SJCRH30 (cell line): ENCODE results near the gene LSM4. TPM values are rescaled to one million over a fixed set of nuclear protein-coding genes. Genes with fewer than 3 reads are reported as not detected.

Source experiments
- DNase-seq, 2 experiments: peaks; one replicate each; pipeline ENCODE4 v3.0.0-alpha.2; 2015 to 2020
- H3K27ac ChIP-seq: fragments of 250-450 bp; sonication (Bioruptor Pico); 2 replicates; pipeline ENCODE4 v1.5.1; 2020; ENCODE audit warnings: mild to moderate bottlenecking, moderate library complexity
- H3K27me3 ChIP-seq: fragments of 250-450 bp; sonication (Bioruptor Pico); 2 replicates; pipeline ENCODE4 v1.5.1; 2020; ENCODE audit warnings: mild to moderate bottlenecking, moderate library complexity
- H3K36me3 ChIP-seq: fragments of 250-450 bp; sonication (Bioruptor Pico); 2 replicates; pipeline ENCODE4 v1.5.1; 2020; ENCODE audit warnings: mild to moderate bottlenecking, moderate library complexity
- H3K4me1 ChIP-seq: fragments of 250-450 bp; sonication (Bioruptor Pico); 2 replicates; pipeline ENCODE4 v1.5.1; 2020; ENCODE audit warnings: mild to moderate bottlenecking, moderate library complexity
- H3K4me3 ChIP-seq: fragments of 250-450 bp; sonication (Bioruptor Pico); 2 replicates; pipeline ENCODE4 v1.5.1; 2020; ENCODE audit warnings: mild to moderate bottlenecking, moderate library complexity
- H3K9me3 ChIP-seq: fragments of 250-450 bp; sonication (Bioruptor Pico); replicated peaks from 2 replicates; pipeline ENCODE4 v1.5.1; 2020; ENCODE audit warnings: mild to moderate bottlenecking, moderate library complexity
- total RNA-seq: library from RNA; depleted of rRNA; stranded (reverse); fragments of >200 nt; shearing (Covaris generic); gene quantifications from 2 replicates; pipeline ENCODE4 v1.2.3, GENCODE V29; 2014

The LSM4 gene
- total RNA-seq, 1 experiment from 2014 or later = 378 TPM

DNA sequence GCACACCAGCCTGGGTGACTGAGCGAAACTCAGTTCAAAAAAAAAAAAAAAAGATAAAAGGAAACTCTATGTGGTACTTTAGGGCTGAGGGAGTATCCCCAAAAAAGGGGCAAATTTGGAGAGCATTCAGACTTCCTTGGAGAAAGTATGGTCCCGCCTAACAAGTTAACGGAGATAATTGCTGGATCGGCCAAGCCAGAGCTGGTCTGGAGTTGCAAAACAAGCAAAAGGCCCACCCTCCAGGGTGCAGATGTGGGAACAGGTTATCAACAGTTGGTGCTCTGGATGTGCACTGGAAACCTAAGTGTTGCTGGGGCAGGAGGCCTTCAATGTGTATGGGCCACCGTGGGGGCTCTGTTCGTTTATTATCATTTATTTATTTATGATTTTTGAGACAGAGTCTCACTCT lies 51.4 kb downstream of the LSM4 start:
- Histone ChIP-seq H3K36me3 (no peaks in the 10 kb centered on the region), H3K27me3 (no peaks in the 10 kb centered on the region), H3K27ac (no peak overlapping the region), H3K9me3 (no peaks in the 10 kb centered on the region), H3K4me3 (no peak overlapping the region), H3K4me1 (peaks cover 10% of the 10 kb centered on the region)
- no peak for DNase-seq

- Histone ChIP-seq H3K4me3 (no peak overlapping the region), H3K9me3 (no peaks in the 10 kb centered on the region), H3K4me1 (peaks cover 10% of the 10 kb centered on the region), H3K27me3 (no peaks in the 10 kb centered on the region), H3K27ac (no peak overlapping the region), H3K36me3 (no peaks in the 10 kb centered on the region)
- no peak for DNase-seq
Observed at GRCh38 chr19:18270326-18270725, 52.5 kb downstream of the LSM4 start.

DNA sequence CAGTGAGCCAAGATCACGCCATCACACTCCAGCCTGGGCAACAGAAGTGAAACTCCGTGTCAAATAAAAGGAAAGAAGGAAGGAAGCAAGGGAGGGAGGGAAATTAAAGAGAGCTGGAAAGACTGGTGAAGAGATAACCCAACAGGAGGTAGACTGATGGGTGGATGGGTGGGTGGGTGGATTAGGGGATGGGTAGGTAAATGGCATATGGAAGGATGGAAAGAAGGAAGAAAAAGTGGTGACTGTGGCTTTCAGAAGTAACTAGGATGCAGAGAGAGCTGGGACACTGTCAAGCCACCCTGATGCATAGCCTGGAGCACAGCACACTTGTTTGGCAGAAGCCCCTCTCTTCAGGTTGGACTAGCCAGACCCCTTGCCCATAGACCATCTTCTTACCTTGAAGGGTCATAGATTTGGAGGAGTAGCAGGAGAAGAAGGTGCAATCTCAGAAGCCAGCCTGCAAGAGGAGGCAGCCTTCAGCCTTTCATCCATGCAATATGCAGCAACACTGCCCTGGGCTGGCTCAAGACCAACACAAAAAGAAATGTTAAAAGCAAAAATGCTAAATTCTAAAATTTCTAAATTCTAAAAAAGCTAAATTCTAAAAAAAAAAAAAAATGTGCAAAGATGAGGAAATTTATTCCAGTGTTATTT lies 53.7 kb downstream of the LSM4 start:
- no peak overlapping the region for H3K27ac ChIP-seq
- DNase-seq = no peak
- H3K36me3 ChIP-seq = no peaks in the 10 kb centered on the region
- H3K27me3 ChIP-seq = no peaks in the 10 kb centered on the region
- no peaks in the 10 kb centered on the region for H3K9me3 ChIP-seq
- H3K4me1 ChIP-seq = no peaks in the 10 kb centered on the region
- no peak overlapping the region for H3K4me3 ChIP-seq

DNA sequence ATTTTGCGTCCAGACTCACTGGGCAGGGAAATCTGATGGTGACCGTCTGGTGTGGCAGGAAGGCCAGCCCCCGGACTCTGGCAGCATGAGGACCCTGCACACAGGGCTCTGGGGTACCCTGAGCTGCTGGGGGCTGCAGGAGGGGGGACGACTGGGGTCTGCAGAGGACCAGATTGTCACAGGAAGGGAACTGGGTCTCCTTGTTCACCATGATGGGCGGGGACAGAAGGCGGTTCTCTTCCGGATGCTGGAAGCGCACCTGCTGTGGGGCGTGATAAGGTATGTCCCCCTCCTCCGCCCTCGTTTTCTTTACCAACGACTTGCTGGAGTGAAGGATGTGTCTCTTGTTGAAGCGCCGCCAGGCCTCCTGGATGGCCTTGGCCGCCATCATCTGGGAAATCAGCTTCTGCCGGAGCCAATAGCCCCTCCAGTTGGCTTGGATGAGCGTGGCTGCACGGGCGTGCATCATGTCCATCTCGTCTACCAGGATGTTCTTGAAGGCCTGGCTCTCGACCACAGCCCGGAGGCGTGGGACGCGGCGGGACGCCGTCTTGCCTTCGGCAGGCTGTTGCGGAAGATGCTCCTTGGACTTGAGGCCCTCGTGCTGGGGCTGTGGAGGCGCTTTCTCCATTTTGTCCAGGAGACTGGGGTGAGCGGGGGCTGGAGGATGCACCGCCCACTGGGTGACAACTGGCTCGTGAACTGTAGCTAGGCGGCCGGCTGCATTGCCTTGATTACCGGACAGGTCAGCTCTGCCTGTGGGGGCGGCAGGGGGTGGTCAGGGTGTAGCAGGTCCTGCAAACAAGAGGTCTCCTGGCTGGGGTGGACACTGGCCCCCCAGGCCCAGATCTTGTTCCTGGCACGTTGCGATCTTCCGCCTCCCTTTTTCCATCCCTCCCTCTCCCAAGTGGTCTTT lies 55.8 kb downstream of the LSM4 start:
- Histone ChIP-seq H3K9me3 (no peaks in the 10 kb centered on the region), H3K27me3 (no peaks in the 10 kb centered on the region), H3K4me3 (no peak overlapping the region), H3K36me3 (no peaks in the 10 kb centered on the region), H3K27ac (no peak overlapping the region), H3K4me1 (no peaks in the 10 kb centered on the region)
- DNase-seq = no peak

DNA sequence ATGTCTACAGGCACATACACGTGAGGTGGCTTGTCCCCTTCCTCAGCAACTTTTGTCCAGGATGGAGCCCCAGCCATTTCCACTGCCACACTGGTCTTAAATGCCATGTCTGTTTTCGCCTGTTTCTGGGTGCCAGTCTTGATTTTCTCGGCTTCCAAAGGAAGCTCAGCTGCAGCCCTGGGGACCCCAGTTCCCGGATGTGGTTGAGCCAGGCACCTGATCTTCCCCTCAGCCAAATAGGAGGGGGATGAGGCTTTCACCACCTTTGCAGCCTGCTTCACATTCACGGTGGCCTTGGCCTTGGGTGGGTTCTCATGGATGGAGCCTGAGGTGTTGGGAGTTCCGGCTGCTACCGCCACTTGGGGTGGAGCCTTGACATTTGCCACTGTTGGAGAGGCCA lies 57.3 kb downstream of the LSM4 start:
- H3K4me3 ChIP-seq = no peak overlapping the region
- H3K36me3 ChIP-seq = no peaks in the 10 kb centered on the region
- H3K27ac ChIP-seq = no peak overlapping the region
- no peak for DNase-seq
- no peaks in the 10 kb centered on the region for H3K4me1 ChIP-seq
- no peaks in the 10 kb centered on the region for H3K27me3 ChIP-seq
- no peaks in the 10 kb centered on the region for H3K9me3 ChIP-seq

GRCh38 chr19:18264971-18265540 lies 57.8 kb downstream of the LSM4 start:
- no peaks in the 10 kb centered on the region for H3K36me3 ChIP-seq
- DNase-seq = no peak
- no peaks in the 10 kb centered on the region for H3K4me1 ChIP-seq
- H3K27ac ChIP-seq = no peak overlapping the region
- no peaks in the 10 kb centered on the region for H3K9me3 ChIP-seq
- H3K27me3 ChIP-seq = peaks cover 2% of the 10 kb centered on the region; the same call in 1 of the 2 replicates
- H3K4me3 ChIP-seq = no peak overlapping the region

GRCh38 chr19:18264137-18264854 lies 58.6 kb downstream of the LSM4 start:
- H3K4me3 ChIP-seq = no peak overlapping the region
- peaks cover 9% of the 10 kb centered on the region; the same call in 1 of the 2 replicates for H3K27me3 ChIP-seq
- H3K9me3 ChIP-seq = no peaks in the 10 kb centered on the region
- no peak for DNase-seq
- H3K27ac ChIP-seq = no peak overlapping the region
- no peaks in the 10 kb centered on the region for H3K4me1 ChIP-seq
- no peaks in the 10 kb centered on the region for H3K36me3 ChIP-seq

DNA sequence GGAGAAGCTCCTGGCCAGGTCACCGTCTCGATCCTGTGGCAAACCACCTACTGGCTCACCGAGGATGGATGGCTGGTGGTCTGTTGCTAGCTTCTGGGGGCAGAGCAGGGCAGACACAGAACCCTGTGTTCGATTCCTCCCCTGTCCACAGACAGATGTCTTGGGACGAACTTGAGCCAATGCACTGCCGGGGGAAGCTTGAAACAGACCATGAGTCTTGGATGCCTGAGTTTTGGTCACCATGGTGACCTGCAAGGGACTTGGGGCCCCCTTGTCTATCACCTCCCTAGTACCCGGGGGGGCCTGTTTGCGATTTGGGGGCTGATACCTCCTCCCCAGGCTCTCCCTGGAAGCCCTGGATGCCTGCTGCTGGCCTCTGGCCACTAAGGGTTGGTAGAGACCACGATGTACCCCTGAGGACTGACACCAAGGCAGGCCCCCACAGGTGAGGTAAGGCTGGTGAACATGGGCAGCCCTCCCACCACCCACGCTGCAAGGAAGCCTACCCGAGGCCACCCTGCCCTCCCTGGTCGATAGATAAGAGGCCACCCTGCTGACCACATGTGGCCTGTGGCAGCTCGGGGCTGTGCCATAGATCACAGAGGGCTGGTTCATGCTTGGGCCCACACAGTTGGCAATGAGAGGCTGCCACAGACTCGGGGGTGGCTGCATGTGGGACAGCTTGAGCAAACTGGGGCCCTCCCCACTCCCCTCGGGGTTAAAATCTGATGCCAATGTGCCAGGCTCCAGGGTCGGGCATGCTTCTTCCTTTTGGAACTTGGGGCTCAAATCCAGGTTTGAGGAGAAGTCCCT lies 59.3 kb downstream of the LSM4 start:
- H3K36me3 ChIP-seq = no peaks in the 10 kb centered on the region
- no peaks in the 10 kb centered on the region for H3K4me1 ChIP-seq
- no peak overlapping the region for H3K27ac ChIP-seq
- peaks cover 10% of the 10 kb centered on the region; the same call in 1 of the 2 replicates for H3K27me3 ChIP-seq
- H3K4me3 ChIP-seq = no peak overlapping the region
- H3K9me3 ChIP-seq = no peaks in the 10 kb centered on the region
- DNase-seq = no peak

DNA sequence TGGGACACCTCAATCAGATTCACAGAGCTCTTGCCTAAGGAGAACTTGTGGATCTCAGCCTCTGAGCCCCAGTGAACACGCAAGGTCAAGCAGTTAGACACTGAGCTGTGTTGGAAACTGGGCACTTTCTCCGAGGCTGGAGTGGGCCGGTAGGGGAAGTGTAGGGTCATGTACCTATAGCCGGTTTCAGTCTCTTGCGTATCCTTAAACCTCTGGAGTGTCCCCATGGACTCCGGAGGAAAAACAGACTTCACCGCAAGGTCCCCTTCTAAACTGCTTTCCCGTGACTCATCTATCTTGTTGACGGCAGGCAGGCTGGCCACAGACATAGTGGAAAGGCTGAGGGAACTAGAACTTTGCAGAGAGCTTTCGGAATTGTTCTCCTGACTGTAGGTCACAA lies 60.0 kb downstream of the LSM4 start:
- Histone ChIP-seq H3K4me3 (no peak overlapping the region), H3K27ac (no peak overlapping the region), H3K4me1 (no peaks in the 10 kb centered on the region), H3K9me3 (no peaks in the 10 kb centered on the region), H3K27me3 (peaks cover 16% of the 10 kb centered on the region), H3K36me3 (no peaks in the 10 kb centered on the region)
- DNase-seq = no peak

GRCh38 chr19:18262144-18262543 lies 60.7 kb downstream of the LSM4 start:
- no peaks in the 10 kb centered on the region for H3K4me1 ChIP-seq
- no peak overlapping the region for H3K4me3 ChIP-seq
- peaks cover 22% of the 10 kb centered on the region for H3K27me3 ChIP-seq
- no peaks in the 10 kb centered on the region for H3K9me3 ChIP-seq
- DNase-seq = no peak
- H3K36me3 ChIP-seq = no peaks in the 10 kb centered on the region
- H3K27ac ChIP-seq = no peak overlapping the region

GRCh38 chr19:18261474-18261873 lies 61.4 kb downstream of the LSM4 start:
- DNase-seq = no peak
- H3K4me3 ChIP-seq = no peak overlapping the region
- H3K27me3 ChIP-seq = peaks cover 27% of the 10 kb centered on the region
- H3K4me1 ChIP-seq = no peaks in the 10 kb centered on the region
- H3K36me3 ChIP-seq = no peaks in the 10 kb centered on the region
- no peaks in the 10 kb centered on the region for H3K9me3 ChIP-seq
- H3K27ac ChIP-seq = no peak overlapping the region

- H3K4me3 ChIP-seq = no peak overlapping the region
- no peaks in the 10 kb centered on the region for H3K36me3 ChIP-seq
- H3K9me3 ChIP-seq = no peaks in the 10 kb centered on the region
- H3K4me1 ChIP-seq = no peaks in the 10 kb centered on the region
- H3K27me3 ChIP-seq = peaks cover 37% of the 10 kb centered on the region
- DNase-seq = no peak
- H3K27ac ChIP-seq = no peak overlapping the region
Observed at GRCh38 chr19:18259893-18260292, 63.0 kb downstream of the LSM4 start.

DNA sequence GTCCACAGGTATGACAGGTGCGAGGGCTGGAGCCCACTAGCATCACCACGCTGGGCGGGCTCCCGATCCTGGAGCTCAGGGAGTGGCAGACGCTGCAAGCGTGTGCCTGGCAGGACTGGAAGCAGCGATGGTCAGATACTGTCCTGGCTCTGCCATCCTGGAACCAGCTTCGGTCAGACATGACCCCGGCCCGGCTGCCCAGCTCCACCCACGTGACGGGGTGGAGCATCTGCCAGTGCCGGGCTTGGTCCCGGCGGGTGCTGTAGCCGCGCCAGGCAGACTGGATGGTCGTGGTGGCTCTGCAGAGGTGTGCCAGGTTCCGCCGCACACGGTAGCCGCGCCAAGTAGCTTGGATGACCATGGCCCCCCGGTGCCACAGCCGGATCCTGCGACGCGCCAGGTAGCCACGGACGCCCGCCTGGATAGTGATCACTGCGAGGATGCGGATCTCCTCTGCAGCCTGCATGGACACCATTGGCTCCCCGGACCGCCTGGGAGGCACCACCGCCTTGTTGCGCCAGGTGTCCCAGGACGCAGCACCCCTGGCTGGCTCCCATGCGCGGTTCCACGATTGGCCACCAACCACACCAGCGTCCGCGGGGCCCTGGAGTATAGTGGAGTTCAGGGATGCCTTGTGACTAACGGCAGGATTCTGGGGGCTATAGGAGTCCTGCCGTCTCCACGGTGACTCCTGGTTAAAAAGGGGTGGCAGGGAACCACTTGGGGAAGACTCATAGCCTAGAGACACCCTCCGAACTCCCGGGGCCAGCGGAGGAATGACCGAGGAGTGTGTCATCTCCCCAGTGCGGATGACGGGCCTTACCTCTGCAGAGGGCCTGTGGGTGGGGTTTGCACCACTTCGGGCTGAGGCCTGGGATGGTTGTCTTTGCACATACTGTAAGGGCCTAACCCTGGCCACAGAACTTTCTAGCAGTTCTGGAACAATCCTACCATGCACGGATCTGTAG lies 65.1 kb downstream of the LSM4 start:
- no peaks in the 10 kb centered on the region for H3K9me3 ChIP-seq
- no peaks in the 10 kb centered on the region for H3K4me1 ChIP-seq
- no peak overlapping the region for H3K27ac ChIP-seq
- peaks cover 48% of the 10 kb centered on the region for H3K27me3 ChIP-seq
- no peak for DNase-seq
- no peak overlapping the region for H3K4me3 ChIP-seq
- no peaks in the 10 kb centered on the region for H3K36me3 ChIP-seq
